Measurements from ENCODE around the gene CTDSPL. TPM values are rescaled to one million over a fixed set of nuclear protein-coding genes. Genes with fewer than 3 reads are reported as not detected.

The CTDSPL gene
- total and polyA plus RNA-seq, 2 of the 13 experiments (the other 11 are each of a cell fraction or from before 2014, with no cell fraction given), result 26.1 to 142 TPM

GRCh38 chr3:38005076-38006020, 143.7 kb downstream of the CTDSPL start (continued):
- TF ChIP-seq ZNF609 (CRISPR knock-in tag; IDR thresholded peaks at IDR 0.05; ENCODE audit: borderline replicate concordance), result peak; percentile 44; the same call in 1 of the 2 replicates
- TF ChIP-seq ZBTB7B (CRISPR knock-in tag; IDR thresholded peaks at IDR 0.05), result peak; percentile 12; the same call in 1 of the 2 replicates
- TF ChIP-seq FOXP4 (CRISPR knock-in tag; IDR thresholded peaks at IDR 0.05), result peak; percentile 71
- TF ChIP-seq ZSCAN9 (CRISPR knock-in tag; IDR thresholded peaks at IDR 0.05; ENCODE audit: borderline replicate concordance), result no peak
- no peak for TF ChIP-seq REXO4 (CRISPR knock-in tag; IDR thresholded peaks at IDR 0.05; ENCODE audit: borderline replicate concordance)
- TF ChIP-seq ZNF18 (CRISPR knock-in tag; IDR thresholded peaks at IDR 0.05; ENCODE audit: insufficient replicate concordance), result peak; percentile 67
- 0 out of 2 replicates have a peak, but pooled peaks have one; percentile 1 for TF ChIP-seq ZNF367 (CRISPR knock-in tag; IDR thresholded peaks at IDR 0.05; ENCODE audit: borderline replicate concordance)
- peak; percentile 67; the same call in 1 of the 2 replicates for TF ChIP-seq SOX5 (CRISPR knock-in tag; IDR thresholded peaks at IDR 0.05; ENCODE audit: borderline replicate concordance)
- no peak for TF ChIP-seq MNT (IDR thresholded peaks at IDR 0.05)
- no peak for TF ChIP-seq LCORL (IDR thresholded peaks at IDR 0.05)
- TF ChIP-seq LCORL (CRISPR knock-in tag; IDR thresholded peaks at IDR 0.05), result peak; percentile 83; the same call in 1 of the 2 replicates
- no peak; the same call in 1 of the 2 replicates for TF ChIP-seq SNAPC5 (CRISPR knock-in tag; IDR thresholded peaks at IDR 0.05; ENCODE audit: borderline replicate concordance)
- no peak for TF ChIP-seq ZSCAN22 (CRISPR knock-in tag; IDR thresholded peaks at IDR 0.05)
- TF ChIP-seq DDIT3 (CRISPR knock-in tag; IDR thresholded peaks at IDR 0.05), result no peak
- 0 out of 2 replicates have a peak, but pooled peaks have one; percentile 9 for TF ChIP-seq POGZ (CRISPR knock-in tag; IDR thresholded peaks at IDR 0.05)

Data from HepG2 (cell line).